HG03159 (cell line): Measurements from ENCODE around the gene BRI3.

Experiments
- ATAC-seq: cut with Tn5 transposase; IDR thresholded peaks from one replicate; pipeline ENCODE4 v1.9.1; 2021; ENCODE audit warnings: mild to moderate bottlenecking, moderate library complexity; ENCODE audit not compliant: unreplicated experiment

The BRI3 gene

GRCh38 chr7:98251601-98252424, 29.7 kb upstream of the BRI3 start, which contains the start of gene TECPR1:
TSS of gene TECPR1 (minus strand) at chr7:98252232. CDS start at chr7:98246146, 6,086 bp downstream.
- peak; percentile 97 for ATAC-seq

- ATAC-seq = peak; percentile 25
Observed at GRCh38 chr7:98252425-98253054, 28.9 kb upstream of the BRI3 start.

GRCh38 chr7:98254516-98254915, 27.0 kb upstream of the BRI3 start:
- no peak for ATAC-seq

GRCh38 chr7:98254951-98255610, 26.4 kb upstream of the BRI3 start:
- ATAC-seq = no peak

- ATAC-seq = no peak
Observed at GRCh38 chr7:98256431-98256830, 25.1 kb upstream of the BRI3 start.

- ATAC-seq = no peak
Observed at GRCh38 chr7:98257701-98258100, 23.8 kb upstream of the BRI3 start.

GRCh38 chr7:98265841-98266271, 15.6 kb upstream of the BRI3 start:
- no peak for ATAC-seq

GRCh38 chr7:98266840-98267239, 14.6 kb upstream of the BRI3 start:
- no peak for ATAC-seq

GRCh38 chr7:98267303-98267702, 14.2 kb upstream of the BRI3 start:
- no peak for ATAC-seq

GRCh38 chr7:98276241-98276761, 5.2 kb upstream of the BRI3 start:
- ATAC-seq = no peak

- ATAC-seq = no peak
Observed at GRCh38 chr7:98278408-98278807, 3.1 kb upstream of the BRI3 start.

- no peak for ATAC-seq
Observed at GRCh38 chr7:98278936-98279335, 2.5 kb upstream of the BRI3 start.

GRCh38 chr7:98280296-98280695, 1.2 kb upstream of the BRI3 start:
- no peak for ATAC-seq

- peak; percentile 31 for ATAC-seq
Observed at GRCh38 chr7:98281757-98282606, 496 bp downstream of the BRI3 start.

- ATAC-seq = no peak
Observed at GRCh38 chr7:98282703-98283102, 1.2 kb downstream of the BRI3 start.

GRCh38 chr7:98283127-98283886, 1.8 kb downstream of the BRI3 start:
- ATAC-seq = no peak

GRCh38 chr7:98283887-98284222, 2.4 kb downstream of the BRI3 start:
- ATAC-seq = no peak

- ATAC-seq = no peak
Observed at GRCh38 chr7:98284335-98285036, 3.0 kb downstream of the BRI3 start.
